Activated naive CD8-positive, alpha-beta T cell treated with anti-CD3 and anti-CD28 coated beads, Interleukin-2, amount 10 ng/mL, durations not matched to agents 7 days and 5 days (primary cell): ENCODE measurements around the gene IL15. TPM values are rescaled to one million over a fixed set of nuclear protein-coding genes. Genes with fewer than 3 reads are reported as not detected.
A peak's percentile ranks its signal among the peaks of the same experiment; 100 is the strongest.

ENCODE experiments used
- ATAC-seq: fragments of 150-1000 bp; cut with Tn5 transposase; one replicate; pipeline ENCODE4 v1.10.0; 2021; ENCODE audit warnings: low read depth, moderate library complexity
- POLR2A ChIA-PET: fragments of 350-600 bp; sonication (Branson Sonifier 250); formaldehyde crosslinking; loops from one replicate; lab custom pipeline; 2021; ENCODE audit warnings: antibody characterized with exemption; lab: Charles Lee
- DNase-seq: peaks from one replicate; pipeline ENCODE4 v3.0.0; 2021
- H3K27ac Mint-ChIP-seq: one replicate; pipeline ENCODE4 v1.8.0; 2022; ENCODE audit warnings: mild to moderate bottlenecking, mixed read lengths
- H3K27me3 Mint-ChIP-seq: one replicate; pipeline ENCODE4 v1.8.0; 2022; ENCODE audit warnings: mild to moderate bottlenecking, moderate library complexity, mixed read lengths
- H3K36me3 Mint-ChIP-seq: one replicate; pipeline ENCODE4 v1.8.0; 2021; ENCODE audit warnings: mild to moderate bottlenecking, mixed read lengths
- H3K4me1 Mint-ChIP-seq: one replicate; pipeline ENCODE4 v1.8.0; 2021; ENCODE audit warnings: mixed read lengths
- H3K4me3 Mint-ChIP-seq: one replicate; pipeline ENCODE4 v1.8.0; 2022; ENCODE audit warnings: mild to moderate bottlenecking, moderate library complexity, mixed read lengths
- H3K9me3 Mint-ChIP-seq: one replicate; pipeline ENCODE4 v1.8.0; 2021; ENCODE audit warnings: mixed read lengths
- total RNA-seq, 2 experiments: library from RNA; stranded (reverse); gene quantifications; one replicate each; pipeline ENCODE4 v1.2.3, GENCODE V29; 2021

Gene IL15
- total RNA-seq, 2 experiments from 2014 or later: 3.3 to 4.5 TPM

DNA sequence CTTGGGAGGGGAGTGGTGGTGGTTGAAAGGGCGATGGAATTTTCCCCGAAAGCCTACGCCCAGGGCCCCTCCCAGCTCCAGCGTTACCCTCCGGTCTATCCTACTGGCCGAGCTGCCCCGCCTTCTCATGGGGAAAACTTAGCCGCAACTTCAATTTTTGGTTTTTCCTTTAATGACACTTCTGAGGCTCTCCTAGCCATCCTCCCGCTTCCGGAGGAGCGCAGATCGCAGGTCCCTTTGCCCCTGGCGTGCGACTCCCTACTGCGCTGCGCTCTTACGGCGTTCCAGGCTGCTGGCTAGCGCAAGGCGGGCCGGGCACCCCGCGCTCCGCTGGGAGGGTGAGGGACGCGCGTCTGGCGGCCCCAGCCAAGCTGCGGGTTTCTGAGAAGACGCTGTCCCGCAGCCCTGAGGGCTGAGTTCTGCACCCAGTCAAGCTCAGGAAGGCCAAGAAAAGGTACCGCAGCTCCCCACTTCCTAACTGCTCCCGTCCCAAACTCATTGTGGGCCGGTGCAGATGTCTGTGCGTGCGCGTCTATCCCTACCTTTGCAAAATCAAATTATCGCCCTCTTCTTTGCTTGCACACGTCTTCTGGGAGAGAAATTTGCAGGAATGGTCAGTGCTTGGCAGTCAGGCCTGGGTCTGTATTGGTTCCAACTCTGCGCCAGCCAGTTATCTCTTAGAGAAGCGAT is 533 bp downstream of the IL15 start:
- Mint-ChIP-seq H3K4me3 (peak overlapping the region; percentile 94), H3K9me3 (no peaks in the 10 kb centered on the region), H3K27me3 (peaks cover 18% of the 10 kb centered on the region), H3K4me1 (peaks cover 11% of the 10 kb centered on the region), H3K36me3 (no peaks in the 10 kb centered on the region), H3K27ac (peak overlapping the region; percentile 79)
- DNase-seq (peak; percentile 51), ATAC-seq (peak; percentile 73)
- POLR2A ChIA-PET: no interaction called here

DNA sequence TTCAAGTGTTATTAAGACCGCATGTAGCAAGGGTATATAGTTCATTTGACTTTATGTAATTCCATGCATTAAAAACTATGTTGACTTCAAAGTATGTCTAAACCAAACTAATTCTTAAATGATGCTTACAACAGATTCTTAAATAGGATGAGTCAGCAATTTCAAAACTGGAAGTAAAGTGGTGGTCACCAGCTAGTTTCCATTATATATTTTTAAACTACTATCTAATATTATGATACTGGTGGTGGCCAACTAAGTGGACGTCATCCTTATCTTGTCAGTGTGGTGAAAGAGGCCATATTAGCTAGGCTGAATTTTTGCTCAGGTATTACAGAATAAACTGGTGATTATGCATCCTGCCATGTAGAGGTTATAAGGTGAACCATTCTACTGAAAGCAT is 1.2 kb downstream of the IL15 start:
- DNase-seq (no peak), ATAC-seq (no peak)
- peaks cover 18% of the 10 kb centered on the region for H3K27me3 Mint-ChIP-seq
- peak overlapping the region; percentile 94 for H3K4me3 Mint-ChIP-seq
- no peak overlapping the region for H3K27ac Mint-ChIP-seq
- no peaks in the 10 kb centered on the region for H3K36me3 Mint-ChIP-seq
- H3K4me1 Mint-ChIP-seq: peaks cover 11% of the 10 kb centered on the region
- POLR2A ChIA-PET: no interaction called here
- H3K9me3 Mint-ChIP-seq: no peaks in the 10 kb centered on the region

DNA sequence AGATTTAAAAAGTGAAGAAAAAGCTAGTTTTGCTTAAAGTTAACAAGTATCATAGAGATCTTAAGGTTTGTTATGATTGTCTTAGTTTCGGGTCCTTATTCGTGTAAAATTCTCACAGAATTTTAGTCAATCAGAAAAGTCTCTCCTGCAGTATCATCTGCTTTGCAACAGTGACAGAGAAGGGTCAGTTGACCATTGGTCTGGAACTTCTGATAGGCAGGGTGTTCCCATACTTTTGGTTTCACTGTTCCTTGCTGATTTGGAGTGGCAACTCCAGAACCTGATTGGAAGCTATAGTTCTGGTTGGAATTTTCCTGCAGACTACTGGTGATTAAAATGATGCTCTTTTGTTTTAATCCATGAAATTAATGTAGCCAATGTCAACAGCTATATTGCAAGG is 1.8 kb downstream of the IL15 start:
- Mint-ChIP-seq H3K27me3 (peaks cover 18% of the 10 kb centered on the region), H3K9me3 (no peaks in the 10 kb centered on the region), H3K27ac (no peak overlapping the region), H3K4me3 (no peak overlapping the region), H3K4me1 (peaks cover 11% of the 10 kb centered on the region), H3K36me3 (no peaks in the 10 kb centered on the region)
- no peak for ATAC-seq
- no peak for DNase-seq
- POLR2A ChIA-PET: no interaction called here

DNA sequence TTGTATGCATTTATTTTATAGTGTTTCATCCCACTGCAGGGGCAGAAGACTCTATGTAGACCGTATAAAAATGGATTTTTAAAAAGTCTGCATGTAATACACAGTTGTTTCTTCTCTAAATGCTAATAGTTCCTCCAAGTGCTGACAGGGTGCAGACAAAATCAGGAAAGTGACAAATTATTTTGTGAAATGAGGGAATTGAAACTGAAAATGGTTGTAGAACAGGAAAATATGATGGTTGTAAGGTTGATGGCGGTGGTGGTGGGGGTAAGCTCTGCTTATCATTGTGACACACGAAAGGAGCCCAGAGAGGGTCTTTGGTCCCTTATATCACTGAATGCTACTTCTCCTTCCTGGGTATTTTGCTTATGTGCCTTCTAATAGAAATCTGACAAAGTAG is 4.3 kb downstream of the IL15 start:
- peaks cover 11% of the 10 kb centered on the region for H3K4me1 Mint-ChIP-seq
- H3K27ac Mint-ChIP-seq: no peak overlapping the region
- POLR2A ChIA-PET: no interaction called here
- no peak overlapping the region for H3K4me3 Mint-ChIP-seq
- ATAC-seq (no peak), DNase-seq (no peak)
- H3K9me3 Mint-ChIP-seq: no peaks in the 10 kb centered on the region
- no peaks in the 10 kb centered on the region for H3K36me3 Mint-ChIP-seq
- peaks cover 10% of the 10 kb centered on the region for H3K27me3 Mint-ChIP-seq

DNA sequence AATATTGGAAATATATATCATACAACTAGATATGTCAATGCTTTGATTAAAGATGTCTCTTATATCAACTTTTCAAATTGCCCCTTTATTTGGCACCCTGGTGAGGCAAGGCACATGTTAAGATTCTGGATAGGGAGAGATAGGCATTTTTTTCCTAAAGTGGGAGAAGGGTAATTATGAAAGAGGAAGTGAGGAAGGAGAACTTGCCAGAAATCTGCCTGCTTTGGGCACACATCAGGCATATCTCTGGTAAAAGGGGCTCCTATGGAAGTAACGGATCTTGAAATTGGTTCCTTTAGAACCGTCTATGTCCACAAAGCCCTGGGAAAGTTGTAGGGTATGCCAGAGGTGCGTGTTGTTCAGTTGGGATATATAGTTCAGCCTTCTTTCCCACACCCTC is 5.7 kb downstream of the IL15 start:
- Mint-ChIP-seq H3K9me3 (no peaks in the 10 kb centered on the region), H3K4me1 (peaks cover 8% of the 10 kb centered on the region), H3K27ac (no peak overlapping the region), H3K27me3 (peaks cover 8% of the 10 kb centered on the region), H3K4me3 (no peak overlapping the region), H3K36me3 (no peaks in the 10 kb centered on the region)
- POLR2A ChIA-PET: no interaction called here
- no peak for DNase-seq
- no peak for ATAC-seq

DNA sequence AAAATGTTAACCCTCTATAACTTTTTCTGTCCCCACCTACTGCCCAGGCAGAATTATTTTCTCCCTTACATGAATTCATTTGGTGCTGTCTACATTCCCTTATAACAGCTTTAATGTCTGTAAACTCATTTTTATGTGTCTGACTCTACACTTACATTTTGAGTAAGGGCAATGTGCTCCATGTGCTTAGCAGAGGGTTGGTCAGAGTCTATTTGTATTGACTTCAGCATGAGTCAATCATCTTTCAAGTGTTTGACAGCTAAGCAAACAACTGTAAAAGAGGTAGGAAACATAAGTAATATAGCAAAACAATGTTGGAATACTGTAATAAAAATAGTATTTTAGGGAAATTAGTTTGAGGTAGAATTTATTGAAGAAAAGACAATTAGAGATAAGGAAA is 6.3 kb downstream of the IL15 start:
- POLR2A ChIA-PET: no interaction called here
- Mint-ChIP-seq H3K27ac (no peak overlapping the region), H3K9me3 (no peaks in the 10 kb centered on the region), H3K36me3 (no peaks in the 10 kb centered on the region), H3K4me1 (peaks cover 3% of the 10 kb centered on the region), H3K27me3 (peaks cover 6% of the 10 kb centered on the region), H3K4me3 (no peak overlapping the region)
- DNase-seq (no peak), ATAC-seq (no peak)

DNA sequence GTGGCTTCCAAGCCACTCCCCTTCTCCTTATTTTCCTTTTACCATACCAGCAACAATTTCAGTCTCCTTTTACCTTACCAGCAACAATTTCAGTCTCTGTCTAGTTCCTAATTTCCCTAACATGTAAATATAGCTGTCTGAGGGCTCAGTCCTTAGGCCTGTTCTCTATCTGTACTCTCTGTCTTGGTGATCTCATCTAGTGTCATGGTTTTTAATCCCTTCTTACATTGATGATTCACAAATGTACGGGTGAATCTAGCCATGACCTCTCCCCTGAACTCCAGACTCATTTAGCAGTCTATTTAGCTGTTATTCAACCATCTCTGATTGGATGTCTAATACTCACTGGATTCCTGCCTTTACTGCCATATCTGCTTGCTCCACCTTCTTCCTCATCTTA is 7.2 kb downstream of the IL15 start:
- Mint-ChIP-seq H3K27me3 (no peaks in the 10 kb centered on the region), H3K4me1 (no peaks in the 10 kb centered on the region), H3K27ac (no peak overlapping the region), H3K9me3 (no peaks in the 10 kb centered on the region), H3K4me3 (no peak overlapping the region), H3K36me3 (no peaks in the 10 kb centered on the region)
- ATAC-seq (no peak), DNase-seq (no peak)
- POLR2A ChIA-PET: no interaction called here

DNA sequence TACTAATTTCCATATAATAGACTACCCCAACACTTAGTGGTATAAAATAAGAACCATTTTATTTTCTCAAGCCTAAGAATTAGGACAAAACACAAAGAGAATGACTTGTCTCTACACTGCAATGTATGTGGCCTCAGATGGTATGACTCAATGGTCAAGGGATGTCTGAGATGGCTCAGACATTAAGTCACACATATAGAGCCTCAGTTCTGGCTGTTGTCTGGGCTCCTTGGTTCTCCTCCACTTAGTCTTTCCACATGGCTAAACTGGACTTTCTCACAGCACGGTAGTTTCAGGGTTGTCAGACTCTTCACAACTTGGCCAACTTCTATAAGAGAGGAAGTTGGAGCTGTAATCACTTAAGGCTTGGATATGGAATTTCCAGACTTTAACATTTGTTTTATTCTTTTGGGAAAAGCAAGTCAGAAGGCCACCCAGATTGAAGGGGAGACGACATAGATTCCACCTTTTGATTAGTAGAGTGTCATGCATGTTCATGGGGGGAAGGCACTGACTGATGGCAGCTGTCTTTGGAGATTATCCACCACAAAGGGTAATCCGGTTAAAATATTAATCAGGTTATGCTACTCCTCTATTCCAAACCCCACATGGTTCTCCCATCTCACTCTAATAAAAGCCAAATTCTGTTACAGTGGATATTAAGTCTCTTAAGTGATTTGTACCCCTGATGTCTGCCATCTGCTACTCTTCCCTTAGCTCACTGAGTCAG is 9.4 kb downstream of the IL15 start:
- no peaks in the 10 kb centered on the region for H3K9me3 Mint-ChIP-seq
- peaks cover 3% of the 10 kb centered on the region for H3K27me3 Mint-ChIP-seq
- H3K36me3 Mint-ChIP-seq: no peaks in the 10 kb centered on the region
- no peak for ATAC-seq
- no peak overlapping the region for H3K4me3 Mint-ChIP-seq
- no peak overlapping the region for H3K27ac Mint-ChIP-seq
- POLR2A ChIA-PET: no interaction called here
- DNase-seq: no peak
- no peaks in the 10 kb centered on the region for H3K4me1 Mint-ChIP-seq

DNA sequence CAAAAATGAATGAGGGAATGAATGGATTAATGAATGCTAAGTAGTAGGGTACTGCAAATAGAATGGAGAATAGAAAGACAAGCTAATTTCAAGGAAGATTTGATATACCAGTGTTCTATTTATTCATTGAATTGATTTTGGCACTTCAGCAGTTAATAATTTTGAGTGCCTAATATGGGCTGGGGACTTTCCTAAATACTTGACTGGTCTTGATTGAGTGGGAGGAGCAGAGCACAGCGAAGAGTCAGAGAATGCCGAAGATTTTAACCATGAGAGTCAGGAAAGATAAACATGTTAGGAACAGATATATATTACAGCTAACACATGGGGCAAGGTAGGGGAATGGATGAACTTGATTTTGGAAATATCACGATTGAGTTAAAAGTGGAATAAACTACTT is 10.6 kb downstream of the IL15 start:
- ATAC-seq (no peak), DNase-seq (no peak)
- Mint-ChIP-seq H3K9me3 (no peaks in the 10 kb centered on the region), H3K4me1 (no peaks in the 10 kb centered on the region), H3K27me3 (peaks cover 3% of the 10 kb centered on the region), H3K36me3 (no peaks in the 10 kb centered on the region), H3K4me3 (no peak overlapping the region), H3K27ac (no peak overlapping the region)
- POLR2A ChIA-PET: no interaction called here

DNA sequence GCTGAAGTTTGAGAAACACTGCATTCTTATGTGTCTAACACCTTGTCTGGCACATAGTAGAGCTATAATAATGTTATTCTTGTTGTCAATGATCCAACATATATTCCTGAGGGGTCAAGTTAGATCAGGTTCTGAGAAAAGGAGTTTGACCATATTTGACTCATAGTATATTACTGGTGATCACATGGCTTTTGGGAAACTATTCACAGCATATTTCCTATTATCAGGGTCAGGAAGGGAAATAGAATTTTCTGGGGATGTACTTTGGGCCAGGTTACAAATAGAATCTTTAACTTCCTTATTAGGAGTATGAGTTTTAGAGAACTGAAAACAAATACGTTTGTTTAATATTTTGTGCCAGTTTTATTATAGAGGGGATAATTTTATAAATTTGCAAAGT is 11.6 kb downstream of the IL15 start:
- ATAC-seq (no peak), DNase-seq (no peak)
- peaks cover 3% of the 10 kb centered on the region for H3K27me3 Mint-ChIP-seq
- H3K4me1 Mint-ChIP-seq: no peaks in the 10 kb centered on the region
- H3K36me3 Mint-ChIP-seq: no peaks in the 10 kb centered on the region
- no peak overlapping the region for H3K4me3 Mint-ChIP-seq
- H3K27ac Mint-ChIP-seq: no peak overlapping the region
- no peaks in the 10 kb centered on the region for H3K9me3 Mint-ChIP-seq
- POLR2A ChIA-PET: no interaction called here

DNA sequence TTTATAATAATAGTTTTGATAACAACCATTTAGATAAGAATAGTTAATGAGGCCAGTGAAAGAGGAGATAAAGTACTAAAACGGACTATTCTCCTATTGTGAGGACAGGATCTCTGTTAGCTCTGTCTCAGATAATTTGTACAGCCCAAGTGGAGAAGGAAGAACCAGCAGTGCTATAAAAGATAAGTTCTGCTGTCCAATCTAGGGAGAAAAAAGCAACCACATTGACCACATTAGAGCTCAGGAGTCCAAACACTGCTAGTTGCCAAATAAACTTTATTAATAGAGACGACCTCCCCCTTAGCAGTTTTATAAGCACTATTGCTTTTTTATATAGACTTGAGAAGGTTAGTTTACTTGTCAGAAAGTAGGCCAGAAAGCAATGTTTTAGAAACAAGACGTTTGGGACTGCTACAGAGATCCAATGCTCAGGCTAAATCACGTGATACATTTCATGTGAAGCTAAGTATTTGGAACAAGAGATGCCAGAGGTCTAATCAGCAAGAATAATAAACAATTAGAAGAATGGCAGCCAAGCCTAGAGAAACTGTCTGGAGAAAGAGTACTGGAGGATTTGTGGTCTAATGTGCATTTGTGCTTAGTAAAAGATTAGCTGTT is 15.9 kb downstream of the IL15 start:
- Mint-ChIP-seq H3K36me3 (no peaks in the 10 kb centered on the region), H3K27me3 (peaks cover 3% of the 10 kb centered on the region), H3K9me3 (no peaks in the 10 kb centered on the region), H3K27ac (no peak overlapping the region), H3K4me3 (no peak overlapping the region), H3K4me1 (no peaks in the 10 kb centered on the region)
- DNase-seq: no peak
- ATAC-seq: no peak
- POLR2A ChIA-PET: no interaction called here

DNA sequence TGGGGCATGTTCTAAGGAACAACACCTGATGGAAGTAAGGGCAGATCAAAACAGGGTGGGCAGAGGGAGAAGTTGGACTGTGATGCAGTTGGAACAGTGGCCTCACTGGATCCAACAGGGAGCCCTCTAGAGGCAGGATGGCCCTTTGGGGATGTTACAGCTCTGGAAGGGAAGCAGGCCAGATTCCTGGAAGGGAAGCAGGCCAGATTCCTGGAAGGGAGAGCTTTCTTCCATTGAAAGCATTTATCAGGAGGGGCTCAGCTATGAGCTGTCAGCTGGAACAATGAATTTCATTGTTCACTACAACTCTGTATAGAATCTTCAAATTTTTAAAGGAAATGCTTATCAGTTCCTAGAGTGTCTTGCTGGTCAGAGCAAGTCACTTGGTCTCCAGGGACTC is 17.7 kb downstream of the IL15 start:
- DNase-seq: no peak

DNA sequence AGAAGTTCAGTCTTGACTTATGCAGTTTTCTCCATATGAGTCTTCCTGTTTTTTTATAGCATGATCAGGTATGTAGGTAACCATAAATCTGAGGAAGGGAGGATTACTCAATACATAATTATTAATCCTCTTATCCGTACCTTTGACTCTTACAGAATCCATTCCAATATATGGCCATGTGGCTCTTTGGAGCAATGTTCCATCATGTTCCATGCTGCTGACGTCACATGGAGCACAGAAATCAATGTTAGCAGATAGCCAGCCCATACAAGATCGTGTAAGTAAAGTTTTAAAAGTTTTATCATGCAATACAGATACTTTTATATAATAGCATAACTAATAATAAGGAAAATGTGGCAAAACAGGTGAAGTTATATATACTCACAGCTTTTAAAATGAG is 19.6 kb downstream of the IL15 start:
- ATAC-seq: no peak
- H3K27me3 Mint-ChIP-seq: no peaks in the 10 kb centered on the region
- no peaks in the 10 kb centered on the region for H3K36me3 Mint-ChIP-seq
- H3K9me3 Mint-ChIP-seq: no peaks in the 10 kb centered on the region
- DNase-seq: no peak
- H3K4me1 Mint-ChIP-seq: peaks cover 6% of the 10 kb centered on the region
- POLR2A ChIA-PET: no interaction called here
- H3K27ac Mint-ChIP-seq: no peak overlapping the region
- no peak overlapping the region for H3K4me3 Mint-ChIP-seq

More for the DNA sequence above, 17.7 kb downstream of the IL15 start:
- Mint-ChIP-seq H3K36me3 (no peaks in the 10 kb centered on the region), H3K4me3 (no peak overlapping the region), H3K27ac (no peak overlapping the region), H3K9me3 (no peaks in the 10 kb centered on the region), H3K27me3 (no peaks in the 10 kb centered on the region), H3K4me1 (peaks cover 1% of the 10 kb centered on the region)
- POLR2A ChIA-PET: no interaction called here
- ATAC-seq: no peak
